H1 (cell line): ENCODE data around the gene OOSP2.

Experiments used
- ATF2 ChIP-seq: IDR thresholded peaks from 2 replicates; pipeline ENCODE4 v1.6.1; 2012; ENCODE audit warnings: low read length, inconsistent platforms
- CREB1 ChIP-seq: IDR thresholded peaks from 2 replicates; pipeline ENCODE4 v1.6.1; 2012; ENCODE audit warnings: inconsistent platforms
- EZH2 ChIP-seq: fragments of 200-600 bp; sonication (generic); IDR thresholded peaks from 2 replicates; pipeline ENCODE4 v1.7.1; 2012; ENCODE audit warnings: low read depth, mild to moderate bottlenecking, moderate library complexity, low read length, inconsistent platforms; ENCODE audit not compliant: severe bottlenecking
- JUN ChIP-seq: IDR thresholded peaks from 2 replicates; pipeline ENCODE4 v1.6.1; 2011; ENCODE audit warnings: low read depth, mild to moderate bottlenecking, improper control_type of control experiment, low read length
- NRF1 ChIP-seq: IDR thresholded peaks from 2 replicates; pipeline ENCODE4 v1.6.1; 2011; ENCODE audit warnings: mild to moderate bottlenecking, low read depth, low read length, improper control_type of control experiment
- PHF8 ChIP-seq: fragments of 200-600 bp; sonication (generic); conservative IDR thresholded peaks from 2 replicates; pipeline ENCODE4 v1.7.1; 2012; ENCODE audit warnings: low read depth, mild to moderate bottlenecking, inconsistent platforms, low read length, moderate library complexity
- POLR2AphosphoS5 ChIP-seq: IDR thresholded peaks from 2 replicates; pipeline ENCODE4 v1.6.1; 2011; ENCODE audit warnings: low read depth, low read length
- RAD21 ChIP-seq, 2 experiments: IDR thresholded peaks in 1 of 2; conservative IDR thresholded peaks in 1 of 2; 2 replicates each; pipeline ENCODE4 v1.6.1; 2011; ENCODE audit warnings: low read depth in 2 of 2, low read length in 2 of 2, improper control_type of control experiment in 1 of 2, inconsistent platforms in 1 of 2, mild to moderate bottlenecking in 1 of 2, moderate library complexity in 1 of 2
- YY1 ChIP-seq: IDR thresholded peaks from 2 replicates; pipeline ENCODE4 v1.6.1; 2011; ENCODE audit warnings: low read depth, mild to moderate bottlenecking, low read length
- TF ChIP-seq, protein P1 (sequence below), 3 experiments: IDR thresholded peaks; 1 replicate in 2 of 3; 2 replicates in 1 of 3; pipeline versions ENCODE4 v1.5.1 to v1.6.1; 2011; ENCODE audit warnings: low read length in 3 of 3, mild to moderate bottlenecking in 3 of 3, inconsistent platforms in 2 of 3, low read depth in 1 of 3, moderate library complexity in 1 of 3; ENCODE audit not compliant: insufficient read depth in 1 of 3; ENCODE audit errors: control extremely low read depth in 1 of 3

GRCh38 chr11:60078745-60079144 lies 38.5 kb downstream of the OOSP2 start:
- TF ChIP-seq EZH2: no peak
- no peak for TF ChIP-seq RAD21 (IDR thresholded peaks at IDR 0.05 in 1 of 2, conservative IDR thresholded peaks at IDR 0.05 in 1 of 2; ENCODE audit: low read depth in 2 of 2, low read length in 2 of 2)
- TF ChIP-seq, protein P1, sequence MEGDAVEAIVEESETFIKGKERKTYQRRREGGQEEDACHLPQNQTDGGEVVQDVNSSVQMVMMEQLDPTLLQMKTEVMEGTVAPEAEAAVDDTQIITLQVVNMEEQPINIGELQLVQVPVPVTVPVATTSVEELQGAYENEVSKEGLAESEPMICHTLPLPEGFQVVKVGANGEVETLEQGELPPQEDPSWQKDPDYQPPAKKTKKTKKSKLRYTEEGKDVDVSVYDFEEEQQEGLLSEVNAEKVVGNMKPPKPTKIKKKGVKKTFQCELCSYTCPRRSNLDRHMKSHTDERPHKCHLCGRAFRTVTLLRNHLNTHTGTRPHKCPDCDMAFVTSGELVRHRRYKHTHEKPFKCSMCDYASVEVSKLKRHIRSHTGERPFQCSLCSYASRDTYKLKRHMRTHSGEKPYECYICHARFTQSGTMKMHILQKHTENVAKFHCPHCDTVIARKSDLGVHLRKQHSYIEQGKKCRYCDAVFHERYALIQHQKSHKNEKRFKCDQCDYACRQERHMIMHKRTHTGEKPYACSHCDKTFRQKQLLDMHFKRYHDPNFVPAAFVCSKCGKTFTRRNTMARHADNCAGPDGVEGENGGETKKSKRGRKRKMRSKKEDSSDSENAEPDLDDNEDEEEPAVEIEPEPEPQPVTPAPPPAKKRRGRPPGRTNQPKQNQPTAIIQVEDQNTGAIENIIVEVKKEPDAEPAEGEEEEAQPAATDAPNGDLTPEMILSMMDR (IDR thresholded peaks at IDR 0.05; ENCODE audit: control extremely low read depth in 1 of 3, insufficient read depth in 1 of 3, low read depth in 1 of 3, low read length in 3 of 3): no peak
- no peak for TF ChIP-seq CREB1
- TF ChIP-seq JUN: no peak
- TF ChIP-seq PHF8: no peak
- no peak for TF ChIP-seq YY1
- TF ChIP-seq NRF1: no peak
- no peak for TF ChIP-seq ATF2
- TF ChIP-seq POLR2AphosphoS5: no peak
